WTC11 (cell line): ENCODE measurements around the gene MYBPH.

Experiments
- CREB1 ChIP-seq: sonication (generic); formaldehyde crosslinking; IDR thresholded peaks from 2 replicates; pipeline ENCODE4 v1.8.0; 2023; ENCODE audit warnings: mild to moderate bottlenecking, missing genetic modification reagents
- FOXK1 ChIP-seq: sonication (generic); formaldehyde crosslinking; IDR thresholded peaks from 2 replicates; pipeline ENCODE4 v1.8.0; 2022; ENCODE audit warnings: mild to moderate bottlenecking, moderate library complexity, missing genetic modification reagents
- PRRX2 ChIP-seq: fragments of 250-450 bp; sonication (Bioruptor Pico); IDR thresholded peaks from 2 replicates; pipeline ENCODE4 v1.8.0; 2021; ENCODE audit warnings: mild to moderate bottlenecking
- ZNF423 ChIP-seq: fragments of 250-450 bp; sonication (Bioruptor Pico); IDR thresholded peaks from 2 replicates; pipeline ENCODE4 v2.1.2; 2022; ENCODE audit warnings: mild to moderate bottlenecking, moderate library complexity
- TF ChIP-seq, protein P1 (sequence below): fragments of 200-600 bp; IDR thresholded peaks from 2 replicates; pipeline ENCODE4 v1.8.0; 2022; ENCODE audit warnings: antibody characterized with exemption
- TF ChIP-seq, protein P2 (sequence below): sonication (generic); formaldehyde crosslinking; IDR thresholded peaks from 2 replicates; pipeline ENCODE4 v1.8.0; 2023; ENCODE audit warnings: missing genetic modification reagents, mild to moderate bottlenecking, borderline replicate concordance

DNA sequence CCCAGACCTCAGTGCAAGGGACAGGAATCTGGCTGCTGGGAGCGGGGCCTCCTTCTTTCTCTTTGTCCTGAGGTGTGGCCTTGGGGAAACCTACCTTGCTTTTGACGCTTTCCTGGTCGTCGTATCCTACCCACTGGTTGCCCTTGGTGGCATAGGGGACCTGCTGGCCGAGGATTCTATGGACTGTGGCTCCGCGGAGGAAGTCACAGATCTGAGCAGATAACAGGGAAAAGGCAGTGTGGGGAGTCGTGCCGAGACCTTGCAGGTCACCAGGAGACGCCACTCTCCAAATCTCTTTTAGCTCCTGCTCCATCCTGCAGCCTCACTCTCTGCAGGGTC, 4.0 kb upstream of the MYBPH start:
- TF ChIP-seq, protein P1, sequence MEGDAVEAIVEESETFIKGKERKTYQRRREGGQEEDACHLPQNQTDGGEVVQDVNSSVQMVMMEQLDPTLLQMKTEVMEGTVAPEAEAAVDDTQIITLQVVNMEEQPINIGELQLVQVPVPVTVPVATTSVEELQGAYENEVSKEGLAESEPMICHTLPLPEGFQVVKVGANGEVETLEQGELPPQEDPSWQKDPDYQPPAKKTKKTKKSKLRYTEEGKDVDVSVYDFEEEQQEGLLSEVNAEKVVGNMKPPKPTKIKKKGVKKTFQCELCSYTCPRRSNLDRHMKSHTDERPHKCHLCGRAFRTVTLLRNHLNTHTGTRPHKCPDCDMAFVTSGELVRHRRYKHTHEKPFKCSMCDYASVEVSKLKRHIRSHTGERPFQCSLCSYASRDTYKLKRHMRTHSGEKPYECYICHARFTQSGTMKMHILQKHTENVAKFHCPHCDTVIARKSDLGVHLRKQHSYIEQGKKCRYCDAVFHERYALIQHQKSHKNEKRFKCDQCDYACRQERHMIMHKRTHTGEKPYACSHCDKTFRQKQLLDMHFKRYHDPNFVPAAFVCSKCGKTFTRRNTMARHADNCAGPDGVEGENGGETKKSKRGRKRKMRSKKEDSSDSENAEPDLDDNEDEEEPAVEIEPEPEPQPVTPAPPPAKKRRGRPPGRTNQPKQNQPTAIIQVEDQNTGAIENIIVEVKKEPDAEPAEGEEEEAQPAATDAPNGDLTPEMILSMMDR, result no peak
- TF ChIP-seq ZNF423 (CRISPR knock-in tag) (no peak), CREB1 (CRISPR knock-in tag) (no peak), FOXK1 (no peak), PRRX2 (no peak)
- TF ChIP-seq, protein P2, sequence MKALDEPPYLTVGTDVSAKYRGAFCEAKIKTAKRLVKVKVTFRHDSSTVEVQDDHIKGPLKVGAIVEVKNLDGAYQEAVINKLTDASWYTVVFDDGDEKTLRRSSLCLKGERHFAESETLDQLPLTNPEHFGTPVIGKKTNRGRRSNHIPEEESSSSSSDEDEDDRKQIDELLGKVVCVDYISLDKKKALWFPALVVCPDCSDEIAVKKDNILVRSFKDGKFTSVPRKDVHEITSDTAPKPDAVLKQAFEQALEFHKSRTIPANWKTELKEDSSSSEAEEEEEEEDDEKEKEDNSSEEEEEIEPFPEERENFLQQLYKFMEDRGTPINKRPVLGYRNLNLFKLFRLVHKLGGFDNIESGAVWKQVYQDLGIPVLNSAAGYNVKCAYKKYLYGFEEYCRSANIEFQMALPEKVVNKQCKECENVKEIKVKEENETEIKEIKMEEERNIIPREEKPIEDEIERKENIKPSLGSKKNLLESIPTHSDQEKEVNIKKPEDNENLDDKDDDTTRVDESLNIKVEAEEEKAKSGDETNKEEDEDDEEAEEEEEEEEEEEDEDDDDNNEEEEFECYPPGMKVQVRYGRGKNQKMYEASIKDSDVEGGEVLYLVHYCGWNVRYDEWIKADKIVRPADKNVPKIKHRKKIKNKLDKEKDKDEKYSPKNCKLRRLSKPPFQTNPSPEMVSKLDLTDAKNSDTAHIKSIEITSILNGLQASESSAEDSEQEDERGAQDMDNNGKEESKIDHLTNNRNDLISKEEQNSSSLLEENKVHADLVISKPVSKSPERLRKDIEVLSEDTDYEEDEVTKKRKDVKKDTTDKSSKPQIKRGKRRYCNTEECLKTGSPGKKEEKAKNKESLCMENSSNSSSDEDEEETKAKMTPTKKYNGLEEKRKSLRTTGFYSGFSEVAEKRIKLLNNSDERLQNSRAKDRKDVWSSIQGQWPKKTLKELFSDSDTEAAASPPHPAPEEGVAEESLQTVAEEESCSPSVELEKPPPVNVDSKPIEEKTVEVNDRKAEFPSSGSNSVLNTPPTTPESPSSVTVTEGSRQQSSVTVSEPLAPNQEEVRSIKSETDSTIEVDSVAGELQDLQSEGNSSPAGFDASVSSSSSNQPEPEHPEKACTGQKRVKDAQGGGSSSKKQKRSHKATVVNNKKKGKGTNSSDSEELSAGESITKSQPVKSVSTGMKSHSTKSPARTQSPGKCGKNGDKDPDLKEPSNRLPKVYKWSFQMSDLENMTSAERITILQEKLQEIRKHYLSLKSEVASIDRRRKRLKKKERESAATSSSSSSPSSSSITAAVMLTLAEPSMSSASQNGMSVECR (CRISPR knock-in tag), result no peak
